ENCODE results near the gene C8A.

DNA sequence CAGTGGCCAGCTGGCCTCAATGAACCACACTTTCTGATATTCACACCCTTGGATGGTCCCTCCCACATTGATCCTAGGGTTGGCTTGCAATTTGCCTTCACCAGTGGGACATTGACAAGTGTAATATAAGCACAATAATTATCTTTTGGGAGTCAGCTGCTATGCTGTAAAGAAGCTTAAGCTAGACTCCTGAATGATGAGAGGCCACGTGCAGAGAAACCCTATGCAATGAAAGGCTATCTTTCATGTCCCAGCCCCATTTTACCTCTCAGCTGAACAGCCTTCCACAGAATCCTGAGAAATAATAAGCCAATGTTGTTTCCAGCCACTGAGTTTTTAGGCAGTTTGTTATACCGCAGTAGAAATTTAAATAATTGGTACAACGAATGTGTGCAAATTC lies 11.1 kb upstream of the C8A start:
- no peak for TF ChIP-seq POLR2A (IDR thresholded peaks at IDR 0.05; ENCODE audit: low read length)
- no peak for TF ChIP-seq GATA1 (IDR thresholded peaks at IDR 0.05; ENCODE audit: low read depth, low read length)

Data from erythroblast (primary cell).